Effector memory CD8-positive, alpha-beta T cell (primary cell): ENCODE results near the gene GMCL1.
"Not testable (repeated sequence)": the region's sequence is repeated elsewhere in the genome, so short reads cannot be mapped to it uniquely, and the experiment has no call there.

Experiments used
- ATAC-seq: fragments of 150-1000 bp; cut with Tn5 transposase; replicated peaks from 2 replicates; pipeline ENCODE4 v1.10.0; 2021; ENCODE audit warnings: mild to moderate bottlenecking, moderate library complexity
- DNase-seq, 3 experiments: peaks; one replicate each; pipeline ENCODE4 v3.0.0; 2021
- H3K27ac Mint-ChIP-seq, 2 donors: one replicate each; pipeline ENCODE4 v1.8.0; 2022; ENCODE audit warnings: mild to moderate bottlenecking in 2 of 2, mixed read lengths in 2 of 2, moderate library complexity in 2 of 2
- H3K27me3 Mint-ChIP-seq, 2 donors: one replicate each; pipeline ENCODE4 v1.8.0; 2022; ENCODE audit warnings: mixed read lengths in 2 of 2
- H3K36me3 Mint-ChIP-seq: one replicate; pipeline ENCODE4 v1.8.0; 2022; ENCODE audit warnings: mild to moderate bottlenecking, moderate library complexity, mixed read lengths; ENCODE audit not compliant: insufficient read depth
- H3K4me1 Mint-ChIP-seq, 2 donors: one replicate each; pipeline ENCODE4 v1.8.0; 2022; ENCODE audit warnings: low read depth in 2 of 2, mixed read lengths in 2 of 2
- H3K4me3 Mint-ChIP-seq, 2 donors: one replicate each; pipeline ENCODE4 v1.8.0; 2022; ENCODE audit warnings: mild to moderate bottlenecking in 2 of 2, mixed read lengths in 2 of 2, moderate library complexity in 2 of 2
- H3K9me3 Mint-ChIP-seq, 2 donors: one replicate each; pipeline ENCODE4 v1.8.0; 2022; ENCODE audit warnings: mixed read lengths in 2 of 2

Gene GMCL1

DNA sequence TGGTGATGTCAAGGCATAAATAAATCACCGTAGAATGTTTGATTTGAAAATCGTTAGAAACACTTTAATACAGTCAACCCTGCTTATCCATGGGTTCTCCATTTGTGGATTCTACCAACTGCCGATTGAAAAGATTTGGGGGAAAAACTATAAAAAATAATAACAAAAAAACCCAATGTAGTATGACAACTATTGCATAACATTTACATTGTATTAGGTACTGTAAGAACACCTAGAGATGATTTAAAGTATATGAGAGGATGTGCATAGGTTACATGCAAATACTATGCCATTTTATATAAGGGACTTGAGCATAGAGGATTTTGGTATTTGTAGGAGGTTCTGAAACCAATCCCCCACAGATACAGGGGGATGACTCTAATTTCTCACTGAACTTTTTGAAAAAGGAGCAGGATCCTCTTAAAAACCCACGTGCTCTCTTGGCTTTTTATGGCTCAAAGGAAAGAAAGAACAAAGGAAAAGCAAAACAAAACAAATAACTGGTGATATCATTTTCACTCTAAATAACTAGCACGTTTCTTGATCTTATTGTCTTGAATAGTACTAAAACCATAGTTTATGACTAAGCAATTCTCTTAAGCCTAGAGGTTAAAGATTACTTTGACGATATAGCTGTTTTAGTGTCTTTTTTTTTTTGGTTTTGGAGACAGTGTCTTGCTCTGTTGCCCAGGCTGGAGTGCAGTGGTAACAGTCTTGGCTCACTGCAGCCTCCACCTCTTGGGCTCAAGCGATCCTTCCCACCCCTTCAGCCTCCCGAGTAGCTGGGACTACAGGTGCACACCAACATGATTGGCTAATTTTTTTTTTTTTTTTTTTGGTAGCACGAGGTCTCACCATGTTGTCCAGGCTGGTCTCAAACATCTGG is 17.0 kb downstream of the GMCL1 start:
- Mint-ChIP-seq H3K4me1 (no peaks in the 10 kb centered on the region), H3K36me3 (peaks cover 49% of the 10 kb centered on the region), H3K27ac (peak overlapping the region in 1 of 2 donors; percentile 68), H3K9me3 (no peaks in the 10 kb centered on the region), H3K4me3 (no peak overlapping the region), H3K27me3 (no peaks in the 10 kb centered on the region)
- ATAC-seq (no peak), DNase-seq (no peak)

DNA sequence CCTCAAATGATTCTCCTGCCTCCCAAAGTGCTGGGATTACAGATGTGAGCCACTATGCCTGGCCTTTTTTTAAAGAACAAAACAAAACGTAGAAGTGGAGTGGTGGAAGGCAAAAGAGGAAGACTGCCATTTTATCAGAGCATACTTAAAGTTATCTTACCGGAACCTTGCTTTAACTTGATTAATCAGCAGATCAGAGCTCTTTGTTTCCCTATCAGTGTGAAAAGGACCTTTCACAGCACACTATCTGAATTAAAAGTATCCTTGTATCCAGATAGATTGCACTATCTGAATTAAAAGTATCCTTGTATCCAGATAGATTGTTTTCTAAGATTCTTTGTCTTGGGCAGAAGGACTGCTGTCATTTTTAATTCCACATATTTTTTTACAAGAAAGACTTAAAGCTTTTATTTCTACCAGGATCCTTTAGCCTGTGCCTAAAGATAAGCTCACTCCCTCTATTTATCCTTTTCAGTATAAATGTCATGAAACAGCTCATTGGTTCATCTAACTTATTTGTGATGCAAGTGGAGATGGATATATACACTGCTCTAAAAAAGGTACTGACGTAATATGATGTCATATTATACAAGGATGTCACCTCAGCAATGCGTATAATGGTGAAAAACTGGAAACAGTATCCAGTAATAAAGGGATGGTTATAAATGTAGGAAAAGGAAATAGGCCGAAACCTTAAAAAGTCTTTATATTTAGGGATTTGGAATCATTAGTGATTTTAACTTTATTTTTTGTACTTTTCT is 17.8 kb downstream of the GMCL1 start:
- Mint-ChIP-seq H3K27ac (peak overlapping the region in 1 of 2 donors; percentile 68), H3K36me3 (peaks cover 49% of the 10 kb centered on the region), H3K27me3 (no peaks in the 10 kb centered on the region), H3K4me3 (no peak overlapping the region), H3K4me1 (no peaks in the 10 kb centered on the region), H3K9me3 (no peaks in the 10 kb centered on the region)
- DNase-seq (no peak), ATAC-seq (no peak)

DNA sequence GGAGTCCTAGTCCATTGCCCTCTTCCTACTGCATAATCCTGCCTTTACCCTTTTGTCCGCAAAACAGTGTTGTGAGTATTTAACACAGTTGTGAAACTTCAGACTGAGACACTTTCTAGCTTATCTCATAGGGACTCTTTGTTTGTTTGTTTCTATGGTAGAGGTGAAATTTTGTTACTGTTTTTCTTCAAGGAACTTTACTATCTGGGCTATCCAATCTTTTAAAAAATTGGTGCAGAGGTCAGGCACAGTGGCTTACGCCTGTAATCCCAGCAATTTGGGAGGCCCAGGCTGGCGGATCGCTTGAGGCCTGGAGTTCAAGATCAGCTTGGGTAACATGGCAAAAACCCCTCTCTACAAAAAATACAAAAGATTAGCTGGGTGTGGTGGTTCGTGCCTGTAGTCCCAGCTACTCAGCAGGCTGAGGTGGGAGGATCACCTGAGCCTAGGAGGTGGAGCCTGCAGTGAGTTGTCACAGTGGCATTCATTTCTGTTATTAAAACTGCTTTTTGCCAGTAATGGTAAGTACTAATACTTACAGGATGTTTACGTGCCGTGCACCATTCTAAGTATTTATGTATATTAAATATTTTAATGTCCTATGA is 18.8 kb downstream of the GMCL1 start:
- no peak for DNase-seq
- H3K27me3 Mint-ChIP-seq, result no peaks in the 10 kb centered on the region
- H3K9me3 Mint-ChIP-seq, result no peaks in the 10 kb centered on the region
- no peak overlapping the region for H3K27ac Mint-ChIP-seq
- no peaks in the 10 kb centered on the region for H3K4me1 Mint-ChIP-seq
- ATAC-seq, result no peak
- no peak overlapping the region for H3K4me3 Mint-ChIP-seq
- peaks cover 58% of the 10 kb centered on the region for H3K36me3 Mint-ChIP-seq

DNA sequence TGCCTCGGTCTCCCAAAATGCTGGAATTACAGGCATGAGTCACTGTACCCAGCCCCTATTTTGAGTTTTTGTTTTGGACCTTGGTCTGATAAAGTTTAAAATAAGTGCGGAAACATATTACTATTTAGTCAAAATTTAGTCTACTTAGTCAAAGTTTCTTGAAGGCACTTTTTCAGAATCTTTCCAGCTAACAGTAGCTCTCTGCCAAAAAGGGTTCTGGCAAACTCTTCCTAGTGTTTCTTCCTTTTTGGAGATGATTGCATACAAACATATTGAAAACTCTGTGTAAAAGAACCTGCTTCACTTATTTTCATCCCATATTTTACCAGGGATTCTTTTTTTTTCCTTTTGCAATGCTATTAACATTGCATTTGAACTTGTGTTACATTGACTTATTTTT is 28.8 kb downstream of the GMCL1 start:
- Mint-ChIP-seq H3K4me3 (no peak overlapping the region), H3K27ac (no peak overlapping the region), H3K27me3 (no peaks in the 10 kb centered on the region), H3K4me1 (peaks cover 0 to 6% of the 10 kb centered on the region in 2 donors), H3K36me3 (peaks cover 27% of the 10 kb centered on the region), H3K9me3 (no peaks in the 10 kb centered on the region)
- DNase-seq (no peak), ATAC-seq (no peak)

DNA sequence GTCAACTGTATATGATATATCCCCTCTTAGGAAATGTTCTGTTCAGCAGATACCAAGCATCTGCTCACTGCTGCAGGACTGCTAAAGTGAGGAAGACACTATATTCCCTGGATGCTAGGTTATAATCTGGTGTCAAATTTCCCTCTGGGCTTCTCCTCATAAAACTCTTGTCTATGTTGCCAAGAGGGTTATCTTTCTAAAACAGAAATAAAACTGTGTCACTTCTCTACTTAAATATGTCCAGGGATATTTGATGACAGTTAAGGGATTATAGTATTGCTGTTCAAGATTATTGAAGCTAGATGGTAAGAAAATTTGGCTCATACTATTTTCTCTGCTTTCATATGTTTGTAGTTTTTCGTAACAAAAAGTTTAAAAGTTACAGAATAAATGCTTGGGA is 33.8 kb downstream of the GMCL1 start:
- Mint-ChIP-seq H3K4me3 (no peak overlapping the region), H3K4me1 (no peaks in the 10 kb centered on the region), H3K36me3 (peaks cover 55% of the 10 kb centered on the region), H3K27me3 (no peaks in the 10 kb centered on the region), H3K27ac (no peak overlapping the region), H3K9me3 (no peaks in the 10 kb centered on the region)
- ATAC-seq (no peak), DNase-seq (no peak)

DNA sequence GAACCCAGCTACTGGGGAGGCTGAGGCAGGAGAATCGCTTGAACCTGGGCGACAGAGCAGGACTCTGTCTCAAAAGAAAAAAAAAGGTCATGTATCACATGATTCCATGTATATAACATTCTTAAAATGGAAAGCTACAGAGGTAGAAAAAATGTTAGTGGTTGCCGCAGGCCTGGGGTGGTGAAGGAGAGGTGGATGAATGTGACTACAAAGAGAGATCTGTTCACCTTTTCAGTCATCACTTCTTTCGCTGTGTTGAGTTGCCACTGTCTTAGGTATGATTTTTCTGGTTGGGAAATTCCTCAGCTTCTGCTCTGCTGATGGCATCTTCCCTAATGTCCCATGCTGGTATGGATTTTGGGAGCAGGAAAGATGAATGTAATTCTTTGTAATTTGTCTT is 59.0 kb downstream of the GMCL1 start:
- ATAC-seq (no peak), DNase-seq (no peak)
- Mint-ChIP-seq H3K4me3 (no peak overlapping the region), H3K27me3 (no peaks in the 10 kb centered on the region), H3K9me3 (peaks cover 0 to 2% of the 10 kb centered on the region in 2 donors), H3K36me3 (no peaks in the 10 kb centered on the region), H3K27ac (no peak overlapping the region), H3K4me1 (peaks cover 5 to 7% of the 10 kb centered on the region in 2 donors)

DNA sequence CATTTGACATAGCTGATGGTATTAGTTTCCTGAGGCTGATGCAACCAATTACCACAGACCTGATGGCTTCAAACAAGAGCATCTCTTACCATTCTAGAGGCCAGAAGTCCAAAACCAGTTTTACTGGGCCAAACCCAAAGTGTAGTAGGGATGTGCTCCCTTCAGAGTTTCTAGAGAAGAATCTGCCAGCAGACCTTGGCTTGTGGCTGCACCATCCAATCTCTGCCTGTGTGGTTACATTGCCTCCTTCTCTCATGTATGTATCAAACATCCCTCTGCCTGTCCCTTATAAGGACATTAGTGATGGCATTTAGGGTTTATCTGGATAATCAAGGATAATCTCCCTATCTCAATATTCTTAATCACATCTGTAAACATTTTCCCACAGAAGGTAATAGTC is 59.8 kb downstream of the GMCL1 start:
- H3K36me3 Mint-ChIP-seq, result peaks cover 7% of the 10 kb centered on the region
- H3K4me3 Mint-ChIP-seq, result no peak overlapping the region
- H3K27ac Mint-ChIP-seq, result no peak overlapping the region
- H3K27me3 Mint-ChIP-seq, result no peaks in the 10 kb centered on the region
- ATAC-seq (no peak), DNase-seq (no peak)
- H3K9me3 Mint-ChIP-seq, result peaks cover 0 to 2% of the 10 kb centered on the region in 2 donors
- peaks cover 8 to 15% of the 10 kb centered on the region in 2 donors for H3K4me1 Mint-ChIP-seq

DNA sequence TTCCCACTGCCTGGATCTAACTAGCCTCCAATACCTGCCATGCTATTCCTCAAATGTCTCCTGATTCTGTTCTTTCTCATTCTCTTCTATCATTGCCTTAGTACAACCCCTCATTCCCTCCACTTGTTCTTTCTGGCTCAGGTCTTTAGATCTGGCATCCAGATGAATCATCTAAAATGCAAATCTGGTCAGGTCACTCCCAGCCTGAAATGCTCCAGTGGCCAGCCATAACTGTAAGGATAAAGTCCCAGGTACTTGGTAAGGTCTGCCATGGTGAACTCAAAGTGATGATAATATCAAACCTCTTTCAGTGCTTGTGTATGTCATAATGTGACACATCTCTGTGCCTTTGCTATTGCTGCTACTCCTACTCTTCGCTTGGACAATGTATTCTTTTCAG is 61.4 kb downstream of the GMCL1 start:
- DNase-seq (no peak), ATAC-seq (no peak)
- peaks cover 0 to 2% of the 10 kb centered on the region in 2 donors for H3K9me3 Mint-ChIP-seq
- peaks cover 12% of the 10 kb centered on the region for H3K36me3 Mint-ChIP-seq
- no peak overlapping the region for H3K27ac Mint-ChIP-seq
- no peaks in the 10 kb centered on the region for H3K27me3 Mint-ChIP-seq
- H3K4me3 Mint-ChIP-seq, result no peak overlapping the region
- peaks cover 14 to 24% of the 10 kb centered on the region in 2 donors for H3K4me1 Mint-ChIP-seq

DNA sequence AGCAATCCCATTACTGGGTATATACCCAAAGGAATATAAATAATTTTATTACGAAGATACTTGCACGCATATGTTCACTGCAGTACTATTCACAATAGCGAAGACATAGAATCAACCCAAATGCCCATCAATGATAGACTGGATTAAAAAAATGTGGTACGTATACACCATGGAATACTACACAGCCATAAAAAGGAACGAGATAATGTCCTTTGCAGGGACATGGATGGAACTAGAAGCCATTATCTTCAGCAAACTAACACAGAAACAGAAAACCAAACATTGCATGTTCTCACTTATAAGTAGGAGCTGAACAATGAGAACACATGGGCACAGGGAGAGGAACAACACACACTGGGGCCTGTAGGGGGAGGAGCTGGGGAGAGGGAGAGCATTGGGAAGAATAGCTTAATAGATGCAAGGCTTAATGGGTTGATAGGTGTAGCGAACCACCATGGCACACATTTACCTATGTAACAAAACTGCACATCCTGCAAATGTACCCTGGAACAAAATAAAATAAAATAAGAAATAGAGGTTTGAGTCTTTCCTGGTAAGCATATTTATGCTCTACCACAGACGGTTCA is 63.5 kb downstream of the GMCL1 start:
- H3K36me3 Mint-ChIP-seq, result peaks cover 32% of the 10 kb centered on the region
- H3K4me3 Mint-ChIP-seq, result peak overlapping the region; percentile 99 to 100
- H3K27me3 Mint-ChIP-seq, ATAC-seq, DNase-seq, H3K9me3 Mint-ChIP-seq: not testable (repeated sequence)
- peak overlapping the region; percentile 99 to 100 for H3K27ac Mint-ChIP-seq
- peaks cover 21 to 35% of the 10 kb centered on the region in 2 donors for H3K4me1 Mint-ChIP-seq

DNA sequence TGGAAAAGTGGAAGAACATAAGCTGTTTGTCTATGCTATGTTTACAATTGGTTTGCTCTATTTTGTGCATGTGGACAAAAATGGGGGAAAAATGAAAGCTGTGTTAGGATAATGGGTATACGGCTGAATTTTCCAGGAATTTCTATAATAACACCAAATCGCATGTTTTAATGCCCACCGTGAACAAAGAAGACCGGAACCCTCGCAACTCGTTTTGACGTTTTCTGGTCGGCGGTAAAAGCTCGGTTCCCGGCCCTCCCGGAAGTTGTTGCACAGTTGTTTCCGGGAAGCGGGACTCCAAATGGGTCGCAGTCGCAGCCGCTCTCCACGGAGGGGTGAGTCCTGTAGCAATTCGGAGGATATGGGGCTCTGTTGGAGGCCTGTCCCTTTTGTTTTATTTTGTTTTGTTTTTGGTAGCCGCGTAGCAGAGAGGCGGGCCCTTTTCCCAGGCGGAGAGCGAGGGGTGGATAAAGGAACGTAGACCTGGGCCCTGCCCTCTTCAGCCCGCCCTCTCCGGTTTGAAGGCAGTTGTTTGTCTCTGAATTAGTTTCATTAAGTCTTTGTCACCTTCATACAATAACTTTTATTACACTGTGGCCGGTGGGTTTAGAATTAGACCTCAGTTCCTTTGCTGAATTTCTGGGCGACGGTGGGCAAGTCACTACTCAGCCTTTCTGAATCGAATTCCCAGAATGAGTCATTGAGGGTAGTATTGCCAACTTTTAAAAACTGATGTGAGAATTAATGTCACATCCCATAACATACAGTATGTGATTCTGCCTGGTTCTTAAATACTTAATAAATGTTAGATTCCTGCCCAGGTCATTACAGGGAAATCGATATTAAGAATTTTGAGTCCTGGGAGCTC is 64.5 kb downstream of the GMCL1 start, which contains the start of gene SNRNP27:
Gene SNRNP27, plus strand, starts transcription at position 273 of the 868 bp plus-strand sequence. Its CDS starts 29 bp downstream, at position 302.
- peaks cover 0 to 2% of the 10 kb centered on the region in 2 donors for H3K9me3 Mint-ChIP-seq
- no peaks in the 10 kb centered on the region for H3K27me3 Mint-ChIP-seq
- ATAC-seq (peak; percentile 96), DNase-seq (peak; percentile 75 to 85 (median 79))
- peaks cover 21 to 36% of the 10 kb centered on the region in 2 donors for H3K4me1 Mint-ChIP-seq
- H3K27ac Mint-ChIP-seq, result peak within 1 kb of the TSS; percentile 99 to 100
- peak within 1 kb of the TSS; percentile 99 to 100 for H3K4me3 Mint-ChIP-seq
- peaks cover 41% of the 10 kb centered on the region for H3K36me3 Mint-ChIP-seq

DNA sequence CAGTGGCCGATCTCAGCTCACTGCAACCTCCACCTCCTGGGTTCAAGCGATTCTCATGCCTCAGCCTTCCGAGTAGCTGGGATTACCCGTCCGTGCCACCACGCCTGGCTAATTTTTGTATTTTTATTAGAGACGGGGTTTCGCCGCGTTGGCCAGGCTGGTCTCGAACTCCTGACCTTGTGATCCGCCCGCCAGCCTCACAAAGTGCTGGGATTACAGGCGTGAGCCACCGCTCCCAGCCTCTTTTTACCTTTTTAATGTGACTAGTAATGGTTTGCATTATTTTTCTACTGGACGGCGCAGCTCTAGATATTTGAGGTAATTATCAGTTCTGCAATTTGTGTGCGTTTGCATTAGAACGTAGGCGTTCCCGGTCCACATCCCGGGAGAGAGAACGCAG is 65.3 kb downstream of the GMCL1 start:
- not testable (repeated sequence) for H3K27me3 Mint-ChIP-seq, ATAC-seq, DNase-seq, H3K9me3 Mint-ChIP-seq
- Mint-ChIP-seq H3K4me3 (peak overlapping the region; percentile 99 to 100), H3K36me3 (peaks cover 49% of the 10 kb centered on the region), H3K27ac (peak overlapping the region; percentile 99 to 100), H3K4me1 (peaks cover 21 to 36% of the 10 kb centered on the region in 2 donors)

DNA sequence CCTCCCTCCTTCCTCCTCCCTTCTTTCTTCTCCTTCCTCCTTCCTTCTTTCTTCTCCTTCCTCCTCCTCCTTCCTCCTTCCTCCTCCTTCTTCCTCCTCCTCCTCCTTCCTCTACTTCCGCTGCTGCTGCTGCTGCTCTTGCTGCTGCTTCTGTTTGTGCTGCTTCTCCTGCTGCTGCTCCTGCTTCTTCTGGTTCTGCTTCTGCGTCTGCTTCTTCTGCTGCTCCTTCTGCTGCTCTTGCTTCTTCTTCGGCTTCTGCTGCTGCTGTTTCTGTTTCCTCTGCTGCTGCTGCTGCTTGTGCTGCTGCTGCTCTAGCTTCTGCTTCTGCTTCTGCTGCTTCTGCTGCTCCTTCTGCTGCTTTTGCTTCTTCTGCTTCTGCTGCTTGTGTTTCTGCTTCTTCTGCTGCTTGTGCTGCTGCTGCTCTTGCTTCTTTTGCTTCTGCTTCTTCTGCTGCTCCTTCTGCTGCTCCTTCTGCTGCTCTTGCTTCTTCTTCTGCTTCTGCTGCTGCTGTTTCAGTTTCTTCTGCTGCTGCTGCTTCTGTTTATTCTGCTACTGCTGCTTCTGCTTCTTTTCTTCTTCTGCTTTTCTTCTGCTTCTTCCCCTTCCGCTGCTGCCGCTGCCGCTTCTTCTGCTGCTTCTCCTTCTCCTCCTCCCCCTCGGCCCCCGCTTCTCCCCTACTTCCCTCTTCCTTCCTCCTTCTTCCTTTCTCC is 72.9 kb downstream of the GMCL1 start:
- DNase-seq (no peak), ATAC-seq (peak; percentile 59)
- Mint-ChIP-seq H3K27me3 (no peaks in the 10 kb centered on the region), H3K36me3 (peaks cover 79% of the 10 kb centered on the region), H3K9me3 (no peaks in the 10 kb centered on the region), H3K4me3 (peak overlapping the region; percentile 83 to 91), H3K4me1 (peaks cover 23 to 41% of the 10 kb centered on the region in 2 donors), H3K27ac (peak overlapping the region; percentile 93 to 96)
